ENCODE measurements around the gene MME. TPM values are rescaled to one million over a fixed set of nuclear protein-coding genes. Genes with fewer than 3 reads are reported as not detected.

Gene MME
- total RNA-seq, 1 donor from 2014 or later, result 85.4 TPM

- intact Hi-C loops (cut with DNase I), result no loop called here
- DNase-seq, result no peak
These were observed 116.3 kb downstream of the MME start for GRCh38 chr3:155196131-155197021.

DNA sequence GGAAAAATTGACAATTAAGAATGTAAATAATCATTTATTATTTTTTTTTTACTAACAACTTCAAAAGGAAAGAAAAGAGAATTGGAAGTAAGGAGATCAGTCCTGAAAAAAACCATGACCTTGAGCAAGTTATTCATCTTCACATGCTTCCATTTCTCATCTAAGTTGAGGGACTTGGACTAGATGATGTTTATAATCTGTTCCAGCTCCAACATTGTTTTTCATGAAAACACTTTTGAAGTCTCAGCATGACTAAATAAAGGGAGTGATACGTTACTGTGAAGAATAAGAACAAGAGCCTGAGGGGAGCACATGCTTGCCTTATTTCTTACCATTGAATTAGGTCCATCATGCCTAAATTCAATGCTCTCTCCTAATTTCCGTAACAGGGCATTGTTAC is 117.7 kb downstream of the MME start:
- Histone ChIP-seq H3K4me3 (no peak overlapping the region), H3K27me3 (ENCODE audit: low read depth) (no peaks in the 10 kb centered on the region), H3K36me3 (no peaks in the 10 kb centered on the region), H3K27ac (no peak overlapping the region), H3K9me3 (no peaks in the 10 kb centered on the region), H3K4me1 (no peaks in the 10 kb centered on the region)
- intact Hi-C loops (cut with DNase I), result no loop called here
- TF ChIP-seq, protein P1, sequence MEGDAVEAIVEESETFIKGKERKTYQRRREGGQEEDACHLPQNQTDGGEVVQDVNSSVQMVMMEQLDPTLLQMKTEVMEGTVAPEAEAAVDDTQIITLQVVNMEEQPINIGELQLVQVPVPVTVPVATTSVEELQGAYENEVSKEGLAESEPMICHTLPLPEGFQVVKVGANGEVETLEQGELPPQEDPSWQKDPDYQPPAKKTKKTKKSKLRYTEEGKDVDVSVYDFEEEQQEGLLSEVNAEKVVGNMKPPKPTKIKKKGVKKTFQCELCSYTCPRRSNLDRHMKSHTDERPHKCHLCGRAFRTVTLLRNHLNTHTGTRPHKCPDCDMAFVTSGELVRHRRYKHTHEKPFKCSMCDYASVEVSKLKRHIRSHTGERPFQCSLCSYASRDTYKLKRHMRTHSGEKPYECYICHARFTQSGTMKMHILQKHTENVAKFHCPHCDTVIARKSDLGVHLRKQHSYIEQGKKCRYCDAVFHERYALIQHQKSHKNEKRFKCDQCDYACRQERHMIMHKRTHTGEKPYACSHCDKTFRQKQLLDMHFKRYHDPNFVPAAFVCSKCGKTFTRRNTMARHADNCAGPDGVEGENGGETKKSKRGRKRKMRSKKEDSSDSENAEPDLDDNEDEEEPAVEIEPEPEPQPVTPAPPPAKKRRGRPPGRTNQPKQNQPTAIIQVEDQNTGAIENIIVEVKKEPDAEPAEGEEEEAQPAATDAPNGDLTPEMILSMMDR (IDR thresholded peaks at IDR 0.05), result no peak
- DNase-seq, result no peak
- ATAC-seq, result no peak

More at GRCh38 chr3:155196131-155197021, 116.3 kb downstream of the MME start:
- TF ChIP-seq, protein P1 (IDR thresholded peaks at IDR 0.05), result no peak
- no peaks in the 10 kb centered on the region for H3K4me1 ChIP-seq
- no peak overlapping the region for H3K4me3 ChIP-seq
- no peak for ATAC-seq
- H3K9me3 ChIP-seq, result no peaks in the 10 kb centered on the region
- H3K27ac ChIP-seq, result no peak overlapping the region
- H3K27me3 ChIP-seq (ENCODE audit: low read depth), result no peaks in the 10 kb centered on the region
- H3K36me3 ChIP-seq, result no peaks in the 10 kb centered on the region

DNA sequence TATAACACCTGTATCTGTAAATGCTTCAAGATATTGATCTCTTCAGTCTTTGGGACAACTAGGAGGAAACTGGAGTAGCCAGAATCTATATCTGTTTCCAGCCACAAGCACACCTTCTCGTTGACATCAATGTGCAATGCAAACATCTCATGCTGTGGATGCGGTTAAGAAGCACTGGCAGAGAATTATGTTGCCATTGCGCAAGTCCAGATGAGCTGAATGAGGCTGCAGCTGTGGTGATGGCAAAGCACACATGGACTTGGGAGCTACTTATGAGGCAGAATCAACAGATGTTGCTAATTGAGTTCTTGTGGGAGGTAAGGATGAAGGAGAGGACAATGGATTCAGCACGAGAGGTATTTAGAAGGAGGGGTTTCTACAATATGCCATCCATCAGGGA is 122.5 kb downstream of the MME start:
- H3K27ac ChIP-seq, result no peak overlapping the region

DNA sequence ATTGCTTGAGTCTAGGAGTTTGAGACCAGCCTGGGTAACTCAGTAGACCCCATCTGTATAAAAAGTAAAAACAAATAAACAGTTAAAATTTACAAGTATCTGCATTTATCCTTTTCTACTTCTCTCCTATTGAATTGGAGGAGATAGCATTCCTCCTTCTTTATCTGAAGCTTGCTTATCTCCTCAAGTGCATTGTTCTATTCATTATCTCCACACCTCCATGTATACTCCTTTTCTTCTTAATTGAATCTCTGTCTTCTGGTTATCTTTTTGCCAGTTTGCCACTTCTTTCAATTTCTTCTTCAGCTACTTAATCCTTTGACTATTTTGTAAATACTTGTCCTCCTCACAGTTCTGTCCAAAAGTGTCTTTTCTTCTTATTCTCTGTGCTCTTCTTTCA is 124.7 kb downstream of the MME start:
- no peaks in the 10 kb centered on the region for H3K9me3 ChIP-seq
- DNase-seq (no peak), ATAC-seq (no peak)
- no peak overlapping the region for H3K27ac ChIP-seq
- H3K27me3 ChIP-seq (ENCODE audit: low read depth), result no peaks in the 10 kb centered on the region
- no peaks in the 10 kb centered on the region for H3K4me1 ChIP-seq
- intact Hi-C loops (cut with DNase I), result no loop called here
- TF ChIP-seq, protein P1 (IDR thresholded peaks at IDR 0.05), result no peak
- no peak overlapping the region for H3K4me3 ChIP-seq
- no peaks in the 10 kb centered on the region for H3K36me3 ChIP-seq

More for the DNA sequence above, 122.5 kb downstream of the MME start:
- DNase-seq (no peak), ATAC-seq (no peak)
- Histone ChIP-seq H3K9me3 (no peaks in the 10 kb centered on the region), H3K27me3 (ENCODE audit: low read depth) (no peaks in the 10 kb centered on the region), H3K36me3 (no peaks in the 10 kb centered on the region), H3K4me1 (no peaks in the 10 kb centered on the region), H3K4me3 (no peak overlapping the region)
- TF ChIP-seq, protein P1 (IDR thresholded peaks at IDR 0.05), result no peak
- intact Hi-C loops (cut with DNase I), result no loop called here

DNA sequence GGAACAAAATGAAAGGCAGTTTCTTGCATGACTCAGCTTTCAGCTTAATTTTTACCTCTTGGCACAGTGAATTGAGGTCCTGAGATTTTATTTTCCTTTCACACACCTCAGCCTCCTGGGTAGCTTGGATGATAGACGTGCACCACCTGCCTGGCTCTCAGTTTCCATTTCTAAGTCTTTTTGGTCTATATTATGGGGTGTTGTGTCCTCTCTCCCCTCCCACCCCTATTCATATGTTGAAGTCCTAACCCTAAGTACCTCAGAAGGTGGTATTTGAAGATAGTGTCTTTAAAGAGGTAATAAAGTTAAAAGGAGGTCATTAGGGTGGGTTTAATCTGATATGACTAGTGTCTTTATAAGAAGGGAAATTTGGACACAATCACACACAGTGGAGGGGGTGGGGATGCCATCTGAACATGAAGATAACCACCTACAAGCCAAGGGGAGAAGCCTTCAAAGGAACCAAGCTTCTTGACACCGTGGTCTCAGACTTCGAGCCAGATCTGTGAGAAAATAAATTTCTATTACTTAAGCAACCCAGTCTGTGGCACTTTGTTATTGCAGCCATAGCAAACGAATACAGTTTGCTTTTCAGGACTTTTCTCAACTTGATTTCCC is 128.2 kb downstream of the MME start:
- Histone ChIP-seq H3K27me3 (ENCODE audit: low read depth) (no peaks in the 10 kb centered on the region), H3K9me3 (no peaks in the 10 kb centered on the region), H3K36me3 (no peaks in the 10 kb centered on the region), H3K4me1 (no peaks in the 10 kb centered on the region), H3K27ac (no peak overlapping the region), H3K4me3 (no peak overlapping the region)
- intact Hi-C loops (cut with DNase I), result no loop called here
- ATAC-seq (no peak), DNase-seq (no peak)
- TF ChIP-seq, protein P1 (IDR thresholded peaks at IDR 0.05), result no peak

Data from lower lobe of right lung (tissue), 2 donors.